ENCODE data around the gene LYSMD4.

LYSMD4 gene

GRCh38 chr15:99706557-99707303 lies 26.5 kb downstream of the LYSMD4 start:
- H3K4me3 ChIP-seq (ENCODE audit: low read length): no peak overlapping the region; the same call in 1 of the 2 replicates
- TF ChIP-seq ZNF274 (IDR thresholded peaks at IDR 0.05; ENCODE audit: low read depth, low read length): no peak

- no peak overlapping the region for H3K4me3 ChIP-seq (ENCODE audit: low read length)
- no peak for TF ChIP-seq ZNF274 (IDR thresholded peaks at IDR 0.05; ENCODE audit: low read depth, low read length)
Measured at GRCh38 chr15:99704444-99704838, 28.8 kb downstream of the LYSMD4 start.

GRCh38 chr15:99703603-99704443 lies 29.4 kb downstream of the LYSMD4 start:
- H3K4me3 ChIP-seq (ENCODE audit: low read length): peak overlapping the region; percentile 15; the same call in 1 of the 2 replicates
- TF ChIP-seq ZNF274 (IDR thresholded peaks at IDR 0.05; ENCODE audit: low read depth, low read length): no peak

DNA sequence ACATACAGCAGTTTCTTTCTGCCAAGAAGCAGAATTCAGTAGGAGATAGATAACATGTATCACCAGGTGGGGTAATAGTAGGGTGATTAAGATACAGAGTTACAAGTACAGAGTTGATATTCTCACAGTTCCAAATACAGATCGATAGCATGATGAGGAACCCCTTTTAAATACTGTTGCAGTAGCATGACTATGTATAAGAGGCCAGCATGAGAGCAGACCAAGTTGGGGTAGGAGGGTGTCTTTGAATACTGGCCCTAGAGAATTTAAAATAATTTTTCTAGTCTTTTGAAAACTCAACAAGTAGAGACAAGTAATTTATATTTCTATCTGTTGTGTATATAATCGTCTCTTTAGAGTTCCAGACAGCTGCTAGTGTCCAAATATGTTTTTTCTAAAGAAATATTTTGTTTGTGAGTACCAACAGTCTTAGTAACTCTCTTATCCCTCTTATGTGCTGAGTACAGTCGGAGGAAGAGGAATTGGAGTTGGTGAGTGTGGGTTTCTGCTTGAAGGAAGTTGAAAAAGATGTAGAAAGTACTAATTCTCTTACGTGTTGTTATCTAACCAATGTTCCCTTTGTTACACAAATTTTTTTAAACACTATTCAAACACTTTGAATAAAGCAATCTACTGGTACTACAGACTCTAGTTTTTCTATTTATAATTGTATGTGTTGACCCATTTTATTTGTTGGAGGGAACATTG lies 30.2 kb downstream of the LYSMD4 start:
- no peak overlapping the region for H3K4me3 ChIP-seq (ENCODE audit: low read length)
- TF ChIP-seq ZNF274 (IDR thresholded peaks at IDR 0.05; ENCODE audit: low read depth, low read length): no peak

DNA sequence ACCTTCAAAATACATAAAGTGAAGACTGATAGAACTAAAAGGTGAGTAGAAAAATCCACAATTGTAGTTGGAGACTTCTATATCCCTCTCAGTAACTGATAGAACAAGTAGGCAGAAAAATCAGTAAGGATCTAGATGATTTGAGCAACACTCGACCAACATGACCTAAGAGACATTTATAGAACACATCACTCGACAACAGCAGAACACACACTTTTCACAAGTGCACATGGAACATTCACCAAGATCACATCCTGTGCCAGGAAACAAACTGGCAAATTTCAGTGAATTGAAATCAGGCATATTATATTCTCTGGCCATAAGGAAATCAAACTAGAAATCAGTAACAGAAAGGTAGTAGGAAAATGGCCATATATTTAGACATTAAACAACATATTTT lies 37.1 kb downstream of the LYSMD4 start:
- TF ChIP-seq ZNF274 (IDR thresholded peaks at IDR 0.05; ENCODE audit: low read depth, low read length): no peak
- H3K4me3 ChIP-seq (ENCODE audit: low read length): no peak overlapping the region

DNA sequence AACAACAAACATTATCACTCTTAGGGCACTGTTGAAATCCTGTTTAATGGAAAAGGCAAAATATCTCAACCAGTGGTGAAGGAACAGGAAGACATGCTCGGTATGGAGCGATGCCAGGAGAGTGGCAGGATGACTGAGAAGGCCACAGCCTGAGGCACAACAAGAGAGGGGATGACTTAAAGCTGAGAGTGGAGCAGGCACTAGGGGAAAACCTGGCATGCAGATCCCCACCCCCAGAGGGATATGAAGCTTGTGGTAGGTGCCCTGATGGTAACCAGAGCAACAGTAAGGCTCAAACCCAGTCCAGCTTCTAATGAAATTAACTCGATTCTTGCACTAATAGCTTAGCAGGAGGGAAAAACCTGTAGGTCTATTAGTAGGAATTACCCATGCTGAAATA lies 40.4 kb downstream of the LYSMD4 start:
- no peak for TF ChIP-seq ZNF274 (IDR thresholded peaks at IDR 0.05; ENCODE audit: low read depth, low read length)
- no peak overlapping the region for H3K4me3 ChIP-seq (ENCODE audit: low read length)

GRCh38 chr15:99686290-99686689 lies 46.9 kb downstream of the LYSMD4 start:
- no peak overlapping the region for H3K4me3 ChIP-seq (ENCODE audit: low read length)
- TF ChIP-seq ZNF274 (IDR thresholded peaks at IDR 0.05; ENCODE audit: low read depth, low read length): no peak

GRCh38 chr15:99683000-99683670 lies 50.1 kb downstream of the LYSMD4 start:
- no peak for TF ChIP-seq ZNF274 (IDR thresholded peaks at IDR 0.05; ENCODE audit: low read depth, low read length)
- no peak overlapping the region for H3K4me3 ChIP-seq (ENCODE audit: low read length)

DNA sequence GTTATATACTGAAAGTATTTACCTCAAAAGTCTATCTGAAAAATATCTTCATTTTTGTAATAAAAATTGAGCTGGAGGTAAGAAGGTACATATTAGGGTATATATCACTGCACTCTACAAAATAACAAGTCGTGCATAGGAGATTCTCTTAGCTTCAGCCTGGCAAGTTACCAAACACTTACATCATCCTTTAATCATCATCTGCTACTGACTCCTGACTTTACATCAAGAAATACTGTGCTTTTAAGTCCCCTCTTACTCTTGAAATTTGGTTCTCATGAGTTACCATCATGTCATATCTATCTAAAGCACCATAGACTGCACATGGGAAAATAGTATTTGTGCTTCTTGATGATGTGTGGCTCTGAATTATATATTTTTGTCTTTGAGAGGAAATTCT lies 50.8 kb downstream of the LYSMD4 start:
- TF ChIP-seq ZNF274 (IDR thresholded peaks at IDR 0.05; ENCODE audit: low read depth, low read length): no peak
- no peak overlapping the region for H3K4me3 ChIP-seq (ENCODE audit: low read length)

DNA sequence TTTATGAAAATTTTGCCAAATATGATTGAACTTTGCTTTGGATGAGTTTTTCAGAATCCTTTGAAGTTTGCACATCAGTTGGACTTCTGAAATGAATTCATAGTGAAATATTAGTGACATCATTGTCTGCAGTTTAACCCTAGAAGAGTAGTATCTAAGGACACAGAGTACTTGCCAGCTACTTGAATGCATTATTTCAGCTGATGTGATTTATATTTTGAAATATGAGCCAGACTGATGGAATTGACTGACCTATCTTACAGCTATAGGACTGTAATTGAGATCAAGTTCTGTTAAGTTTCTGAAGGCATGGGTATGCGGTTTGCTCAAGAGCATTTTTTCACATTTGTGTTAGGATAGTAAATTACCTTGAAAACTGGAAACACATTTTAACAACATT lies 51.2 kb downstream of the LYSMD4 start:
- H3K4me3 ChIP-seq (ENCODE audit: low read length): no peak overlapping the region
- TF ChIP-seq ZNF274 (IDR thresholded peaks at IDR 0.05; ENCODE audit: low read depth, low read length): no peak

GRCh38 chr15:99680276-99680675 lies 53.0 kb downstream of the LYSMD4 start:
- no peak overlapping the region for H3K4me3 ChIP-seq (ENCODE audit: low read length)

GRCh38 chr15:99677540-99678134 lies 55.6 kb downstream of the LYSMD4 start:
- TF ChIP-seq ZNF274 (IDR thresholded peaks at IDR 0.05; ENCODE audit: low read depth, low read length): no peak
- no peak overlapping the region for H3K4me3 ChIP-seq (ENCODE audit: low read length)

More at GRCh38 chr15:99680276-99680675, 53.0 kb downstream of the LYSMD4 start:
- no peak for TF ChIP-seq ZNF274 (IDR thresholded peaks at IDR 0.05; ENCODE audit: low read depth, low read length)
